Right lobe of liver (tissue), 6 donors: ENCODE results near the gene OXT. TPM values are rescaled to one million over a fixed set of nuclear protein-coding genes. Genes with fewer than 3 reads are reported as not detected.

Experiments
- ATAC-seq, 4 donors: fragments of 200-7000 bp; cut with Tn5 transposase; one replicate each; pipeline ENCODE4 v1.9.1; 2020; ENCODE audit warnings: mild to moderate bottlenecking in 4 of 4, moderate library complexity in 4 of 4
- DNase-seq, 3 donors: peaks; one replicate each; pipeline ENCODE4 v3.0.0-alpha.2; 2020
- H3K27ac ChIP-seq, 3 donors: fragments of 200-600 bp; one replicate each; pipeline ENCODE4 v1.8.0; 2022
- H3K27me3 ChIP-seq, 2 donors: fragments of 200-600 bp; one replicate each; pipeline ENCODE4 v1.8.0; 2022
- H3K36me3 ChIP-seq, 4 donors: fragments of 200-600 bp; sonication (generic) in 1 of 4; one replicate each; pipeline versions ENCODE4 v1.5.1 to v1.8.0; 2017 to 2022; ENCODE audit warnings: control low read depth in 1 of 4
- H3K4me1 ChIP-seq, 4 donors: fragments of 200-600 bp; sonication (generic) in 1 of 4; one replicate each; pipeline versions ENCODE4 v1.5.1 to v1.8.0; 2017 to 2022; ENCODE audit warnings: control low read depth in 1 of 4
- H3K4me3 ChIP-seq, 3 donors: fragments of 200-600 bp; one replicate each; pipeline ENCODE4 v1.8.0; 2022
- H3K9me3 ChIP-seq, 4 donors: fragments of 200-600 bp; sonication (generic) in 1 of 4; one replicate each; pipeline versions ENCODE4 v1.5.1 to v1.8.0; 2017 to 2022; ENCODE audit warnings: control low read depth in 1 of 4
- CTCF ChIP-seq, 4 donors: fragments of 200-600 bp in 3 of 4; fragments of 450-650 bp in 1 of 4; IDR thresholded peaks; one replicate each; pipeline versions ENCODE4 v1.5.1 to v1.8.0; 2016 to 2022; ENCODE audit warnings: antibody characterized with exemption in 4 of 4, mild to moderate bottlenecking in 2 of 4
- POLR2A ChIP-seq: fragments of 450-650 bp; IDR thresholded peaks from one replicate; pipeline ENCODE4 v1.6.1; 2017; ENCODE audit warnings: antibody characterized with exemption, mild to moderate bottlenecking
- WGBS: methylation state at CpG from one replicate; pipeline ENCODE4 v1.1.6; 2018; ENCODE audit warnings: low coverage, low lambda C conversion rate; ENCODE audit not compliant: insufficient coverage; ENCODE audit errors: missing lambda C conversion rate; 5-methylcytosine and 5-hydroxymethylcytosine counted together
- intact Hi-C, 2 donors: fragments of 100-400 bp; cut with DNase I; formaldehyde crosslinking; loops; one replicate each; pipeline versions ENCODE4 v1.11.2 to v1.14.1; 2022
- total RNA-seq, 6 experiments: library from RNA; depleted of rRNA in 2 of 6; stranded (reverse); fragments of >200 nt in 2 of 6; fragmentation: NEBNext Ultra II Directional in 3 of 6; extraction: Animal tissue kit (Norgen Biotek cat#: 25700) in 3 of 6; gene quantifications; one replicate each; pipeline versions ENCODE4 v1.1.0 to v1.2.4, GENCODE V29; 2016 to 2023
- donor health status: DM: no; HTN: yes; CAD: no.
- donor health status: DM: no; HTN: no; CAD: no.
- donor health status: DM: no; HTN: no; CAD: no.
- donor health status: DM: no; HTN: yes; CAD: no.
- donor health status: DM: no; HTN: yes; CAD: no.

Gene OXT
- total RNA-seq, 6 experiments from 2014 or later = 1.8 to 41.2 (median 7.0) TPM

DNA sequence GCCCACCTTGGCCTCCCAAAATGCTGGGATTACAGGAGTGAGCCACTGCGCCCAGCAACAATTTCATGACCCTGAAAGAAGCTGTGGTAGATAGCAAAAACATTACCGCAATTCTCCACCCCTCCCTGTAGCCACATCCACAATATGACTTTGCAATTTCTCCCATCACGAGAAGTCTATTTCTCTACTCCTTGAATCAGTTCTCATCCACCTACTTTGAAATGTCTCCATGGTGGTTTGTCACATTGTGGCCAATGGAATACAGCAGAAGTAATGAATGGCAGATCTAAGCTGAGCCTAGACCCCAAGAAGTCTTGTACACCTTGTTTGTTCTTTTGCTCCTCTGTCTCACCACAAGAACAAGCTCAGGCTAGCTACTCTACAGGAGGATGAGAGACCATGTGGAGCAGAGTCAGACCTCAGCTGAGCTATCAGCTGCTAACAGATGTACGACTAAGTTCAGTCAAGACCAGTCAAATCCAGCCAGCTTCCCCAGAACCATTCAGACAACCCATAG lies 6.3 kb downstream of the OXT start:
- Histone ChIP-seq H3K9me3 (no peaks in the 10 kb centered on the region), H3K36me3 (no peaks in the 10 kb centered on the region), H3K27me3 (no peaks in the 10 kb centered on the region), H3K4me1 (peaks cover 0 to 23% (median 7%) of the 10 kb centered on the region in 4 donors), H3K4me3 (no peak overlapping the region), H3K27ac (no peak overlapping the region)
- intact Hi-C loops = no loop called here
- no peak for DNase-seq
- TF ChIP-seq CTCF (IDR thresholded peaks at IDR 0.05) (no peak), POLR2A (no peak)
- 43% methylated on average over 4 of the region's 4 CpGs for WGBS
- ATAC-seq = no peak

- Histone ChIP-seq H3K36me3 (no peaks in the 10 kb centered on the region), H3K27me3 (no peaks in the 10 kb centered on the region), H3K4me3 (no peak overlapping the region), H3K9me3 (no peaks in the 10 kb centered on the region), H3K4me1 (peaks cover 0 to 24% (median 7%) of the 10 kb centered on the region in 4 donors), H3K27ac (no peak overlapping the region)
- no peak for TF ChIP-seq CTCF (IDR thresholded peaks at IDR 0.05)
- no peak for TF ChIP-seq POLR2A
- peak; percentile 89 to 96 (median 96) for DNase-seq
- intact Hi-C loops = no loop called here
- ATAC-seq = peak; percentile 89 to 93 (median 89)
- WGBS = 34% methylated on average over 5 of the region's 6 CpGs
These were observed 9.5 kb downstream of the OXT start for GRCh38 chr20:3080939-3081388.

DNA sequence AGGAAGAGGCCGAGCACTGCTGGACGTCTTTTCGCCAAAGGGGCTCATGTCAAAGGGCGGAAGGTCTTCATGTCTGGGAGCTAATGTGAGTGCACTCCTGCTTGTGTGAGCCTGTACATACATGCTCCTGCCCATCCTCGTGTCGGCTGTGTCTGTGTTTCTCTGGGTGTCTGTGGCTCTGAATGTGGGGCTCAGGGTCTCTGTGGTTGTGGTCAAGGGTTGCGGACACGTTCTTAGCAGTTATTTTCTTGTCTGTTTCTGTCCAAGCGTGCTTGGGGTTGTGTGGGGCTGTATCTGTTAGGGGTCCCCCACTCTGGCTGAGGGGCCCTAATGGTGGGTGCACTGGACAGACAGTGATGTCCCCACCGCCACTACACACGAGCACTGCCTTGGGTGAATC lies 10.2 kb downstream of the OXT start:
- Histone ChIP-seq H3K27me3 (no peaks in the 10 kb centered on the region), H3K27ac (no peak overlapping the region), H3K4me1 (peaks cover 0 to 24% (median 7%) of the 10 kb centered on the region in 4 donors), H3K4me3 (no peak overlapping the region), H3K36me3 (no peaks in the 10 kb centered on the region), H3K9me3 (no peaks in the 10 kb centered on the region)
- intact Hi-C loops = no loop called here
- ATAC-seq (peak in 1 of 4 donors; percentile 2), DNase-seq (no peak)
- TF ChIP-seq POLR2A = no peak
- TF ChIP-seq CTCF (IDR thresholded peaks at IDR 0.05) = no peak
- WGBS = 83% methylated on average over 3 of the region's 11 CpGs

GRCh38 chr20:3082306-3082951 lies 11.0 kb downstream of the OXT start:
- Histone ChIP-seq H3K36me3 (no peaks in the 10 kb centered on the region), H3K27ac (no peak overlapping the region), H3K4me3 (peak overlapping the region in 1 of 3 donors; percentile 4), H3K27me3 (no peaks in the 10 kb centered on the region), H3K4me1 (peaks cover 0 to 24% (median 7%) of the 10 kb centered on the region in 4 donors), H3K9me3 (no peaks in the 10 kb centered on the region)
- intact Hi-C loops = no loop called here
- TF ChIP-seq CTCF (IDR thresholded peaks at IDR 0.05) = no peak
- TF ChIP-seq POLR2A = no peak
- 41% methylated on average over 14 of the region's 71 CpGs for WGBS
- DNase-seq (no peak), ATAC-seq (peak in 1 of 4 donors; percentile 6)
